IPS-11a (cell line): ENCODE results near the gene TK2.
"Not testable (repeated sequence)": the region's sequence is repeated elsewhere in the genome, so short reads cannot be mapped to it uniquely, and the experiment has no call there.

Experiments
- H3K4me3 ChIP-seq: one replicate; pipeline ENCODE4 v1.5.1; 2013; ENCODE audit warnings: low read depth, low read length, control low read depth

The TK2 gene

GRCh38 chr16:66521252-66521713 lies 28.6 kb downstream of the TK2 start:
- H3K4me3 ChIP-seq, result no peak overlapping the region

GRCh38 chr16:66520406-66521170 lies 29.3 kb downstream of the TK2 start:
- no peak overlapping the region for H3K4me3 ChIP-seq

GRCh38 chr16:66519482-66520373 lies 30.2 kb downstream of the TK2 start:
- H3K4me3 ChIP-seq, result no peak overlapping the region

GRCh38 chr16:66517586-66518263 lies 32.2 kb downstream of the TK2 start:
- no peak overlapping the region for H3K4me3 ChIP-seq

- H3K4me3 ChIP-seq, result no peak overlapping the region
These were observed 32.9 kb downstream of the TK2 start for GRCh38 chr16:66516808-66517585.

GRCh38 chr16:66516509-66516807 lies 33.5 kb downstream of the TK2 start:
- no peak overlapping the region for H3K4me3 ChIP-seq

- no peak overlapping the region for H3K4me3 ChIP-seq
These were observed 34.1 kb downstream of the TK2 start for GRCh38 chr16:66515596-66516508.

- not testable (repeated sequence) for H3K4me3 ChIP-seq
These were observed 34.8 kb downstream of the TK2 start for GRCh38 chr16:66514980-66515595.

GRCh38 chr16:66514391-66514790 lies 35.5 kb downstream of the TK2 start:
- H3K4me3 ChIP-seq, result not testable (repeated sequence)

GRCh38 chr16:66513111-66513723 lies 36.7 kb downstream of the TK2 start:
- no peak overlapping the region for H3K4me3 ChIP-seq

- no peak overlapping the region for H3K4me3 ChIP-seq
These were observed 37.4 kb downstream of the TK2 start for GRCh38 chr16:66512272-66513110.

GRCh38 chr16:66511602-66512271 lies 38.2 kb downstream of the TK2 start:
- H3K4me3 ChIP-seq, result no peak overlapping the region

GRCh38 chr16:66510711-66511601 lies 39.0 kb downstream of the TK2 start:
- H3K4me3 ChIP-seq, result no peak overlapping the region

- H3K4me3 ChIP-seq, result no peak overlapping the region
These were observed 39.6 kb downstream of the TK2 start for GRCh38 chr16:66510298-66510697.

GRCh38 chr16:66509576-66509975 lies 40.3 kb downstream of the TK2 start:
- H3K4me3 ChIP-seq, result no peak overlapping the region

- H3K4me3 ChIP-seq, result no peak overlapping the region
These were observed 40.9 kb downstream of the TK2 start for GRCh38 chr16:66508914-66509496.
